HepG2 (cell line): ENCODE measurements around the gene ABCB8. TPM values are rescaled to one million over a fixed set of nuclear protein-coding genes. Genes with fewer than 3 reads are reported as not detected.
A peak's percentile ranks its signal among the peaks of the same experiment; 100 is the strongest.

ENCODE experiments used
- ESRRA ChIP-seq: sonication (generic); formaldehyde crosslinking; IDR thresholded peaks from 2 replicates; pipeline ENCODE4 v1.5.1; 2020; ENCODE audit warnings: mild to moderate bottlenecking, low read depth, missing genetic modification reagents
- ETV6 ChIP-seq: sonication (generic); formaldehyde crosslinking; conservative IDR thresholded peaks from 2 replicates; pipeline ENCODE4 v1.4.0; 2020; ENCODE audit warnings: missing genetic modification reagents
- HNRNPK ChIP-seq: fragments of 200-400 bp; formaldehyde crosslinking; IDR thresholded peaks from 2 replicates; pipeline ENCODE4 v1.6.1; 2018; ENCODE audit warnings: low read length, low read depth, moderate library complexity, mild to moderate bottlenecking; ENCODE audit not compliant: poor library complexity, severe bottlenecking
- KLF9 ChIP-seq: IDR thresholded peaks from 2 replicates; pipeline ENCODE4 v1.6.1; 2016; ENCODE audit warnings: low read depth
- NR2C2 ChIP-seq: sonication (generic); formaldehyde crosslinking; IDR thresholded peaks from 2 replicates; pipeline ENCODE4 v1.4.0; 2020; ENCODE audit warnings: missing genetic modification reagents, mild to moderate bottlenecking, moderate library complexity, borderline replicate concordance
- PAXIP1 ChIP-seq: sonication (generic); formaldehyde crosslinking; conservative IDR thresholded peaks from 2 replicates; pipeline ENCODE4 v1.4.0; 2020; ENCODE audit warnings: mild to moderate bottlenecking, missing genetic modification reagents, moderate library complexity
- RNF2 ChIP-seq: fragments of 450-650 bp; conservative IDR thresholded peaks from 2 replicates; pipeline ENCODE4 v1.6.1; 2016; ENCODE audit warnings: low read depth
- SNAPC4 ChIP-seq: sonication (generic); formaldehyde crosslinking; IDR thresholded peaks from 2 replicates; pipeline ENCODE4 v1.4.0; 2020; ENCODE audit warnings: mild to moderate bottlenecking, missing genetic modification reagents
- ZKSCAN8 ChIP-seq: IDR thresholded peaks from 2 replicates; pipeline ENCODE4 v1.6.1; 2016; ENCODE audit warnings: borderline replicate concordance, missing genetic modification reagents, missing compliant biosample characterization
- ZNF280D ChIP-seq: sonication (generic); formaldehyde crosslinking; IDR thresholded peaks from 2 replicates; pipeline ENCODE4 v1.5.1; 2020; ENCODE audit warnings: mild to moderate bottlenecking, missing genetic modification reagents
- ZNF292 ChIP-seq: sonication (generic); formaldehyde crosslinking; IDR thresholded peaks from 2 replicates; pipeline ENCODE4 v1.8.1; 2022; ENCODE audit warnings: mild to moderate bottlenecking, low read depth, missing genetic modification reagents, borderline replicate concordance
- ZNF446 ChIP-seq: sonication (generic); formaldehyde crosslinking; IDR thresholded peaks from 2 replicates; pipeline ENCODE4 v1.5.0; 2020; ENCODE audit warnings: mild to moderate bottlenecking, missing genetic modification reagents
- ZNF484 ChIP-seq: sonication (generic); formaldehyde crosslinking; IDR thresholded peaks from 2 replicates; pipeline ENCODE4 v1.5.1; 2020; ENCODE audit warnings: mild to moderate bottlenecking, low read depth, missing genetic modification reagents, borderline replicate concordance
- ZNF513 ChIP-seq: sonication (generic); formaldehyde crosslinking; conservative IDR thresholded peaks from 2 replicates; pipeline ENCODE4 v1.5.0; 2020; ENCODE audit warnings: missing genetic modification reagents
- ZSCAN9 ChIP-seq: IDR thresholded peaks from 2 replicates; pipeline ENCODE4 v1.6.1; 2016; ENCODE audit warnings: borderline replicate concordance
- polyA plus RNA-seq, 8 experiments: library from polyadenylated mRNA; depleted of rRNA in 3 of 8; stranded (reverse) in 7 of 8; unstranded in 1 of 8; fragments of >200 nt; fragmentation: Illumina TruSeq in 4 of 8; extraction: Trizol in 4 of 8; gene quantifications; 2 replicates each; pipeline versions ENCODE4 v1.2.1 to v1.2.3, GENCODE V29; 2011 to 2016; ENCODE audit warnings: low read depth in 4 of 8, missing spikeins in 1 of 8, mixed read lengths in 1 of 8; ENCODE audit not compliant: insufficient read depth in 1 of 8
- total RNA-seq, 5 experiments: library from RNA; depleted of rRNA; stranded (reverse); fragments of >200 nt; fragmentation: Illumina TruSeq; extraction: Trizol; gene quantifications; 2 replicates each; pipeline ENCODE4 v1.2.3, GENCODE V29; 2016; ENCODE audit warnings: low read depth in 1 of 5

The ABCB8 gene
- total and polyA plus RNA-seq, 2 of the 13 experiments (the other 11 are each of a cell fraction or from before 2014, with no cell fraction given) = 6.6 to 16.7 TPM

- TF ChIP-seq ZNF292 (no peak), ZSCAN9 (CRISPR knock-in tag) (0 out of 2 replicates have a peak, but pooled peaks have one; percentile 13), KLF9 (CRISPR knock-in tag) (no peak), ETV6 (CRISPR knock-in tag) (no peak), ZNF446 (CRISPR knock-in tag) (no peak), ZNF280D (CRISPR knock-in tag) (no peak), SNAPC4 (CRISPR knock-in tag) (no peak), PAXIP1 (CRISPR knock-in tag) (peak; percentile 60; the same call in 1 of the 2 replicates), NR2C2 (CRISPR knock-in tag) (peak; percentile 90), ZNF484 (CRISPR knock-in tag) (no peak), ZKSCAN8 (CRISPR knock-in tag) (no peak; the same call in 1 of the 2 replicates), ESRRA (CRISPR knock-in tag) (no peak), HNRNPK (peak; percentile 5), ZNF513 (CRISPR knock-in tag) (0 out of 2 replicates have a peak, but pooled peaks have one; percentile 39), RNF2 (no peak)
Observed at GRCh38 chr7:151057989-151058780, 29.9 kb downstream of the ABCB8 start (continued).
